NCI-H345 (cell line): ENCODE results near the gene EIF2B5.

Source experiments
- DNase-seq: peaks from one replicate; lab custom pipeline; 2025; lab: John Stamatoyannopoulos, UW

Gene EIF2B5

DNA sequence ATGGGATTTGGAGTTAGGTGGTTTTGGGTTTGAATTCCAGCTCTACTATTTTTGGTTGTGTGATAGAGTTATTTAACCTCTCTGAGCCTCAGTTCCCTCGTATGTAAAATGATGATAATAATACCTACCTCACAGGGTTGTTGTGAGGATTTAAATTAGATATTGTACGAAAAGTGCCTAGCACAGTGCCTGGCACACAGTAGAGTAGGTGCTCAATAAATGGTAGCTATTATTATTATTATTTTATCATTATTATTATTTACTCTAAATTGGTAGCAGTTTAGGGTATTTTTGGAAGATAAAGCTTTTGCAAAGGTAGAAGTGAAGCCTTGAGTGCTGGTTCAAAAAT lies 38.2 kb downstream of the EIF2B5 start:
- no peak for DNase-seq

GRCh38 chr3:184174284-184174645 lies 39.1 kb downstream of the EIF2B5 start:
- DNase-seq = no peak

GRCh38 chr3:184174646-184175492 lies 39.7 kb downstream of the EIF2B5 start, which contains the start of gene AP2M1:
AP2M1 (plus strand) TSS chr3:184174855; CDS start chr3:184176994, 2,139 bp downstream.
- peak; percentile 100 for DNase-seq

- no peak for DNase-seq
Measured at GRCh38 chr3:184175506-184175905, 40.3 kb downstream of the EIF2B5 start.

DNA sequence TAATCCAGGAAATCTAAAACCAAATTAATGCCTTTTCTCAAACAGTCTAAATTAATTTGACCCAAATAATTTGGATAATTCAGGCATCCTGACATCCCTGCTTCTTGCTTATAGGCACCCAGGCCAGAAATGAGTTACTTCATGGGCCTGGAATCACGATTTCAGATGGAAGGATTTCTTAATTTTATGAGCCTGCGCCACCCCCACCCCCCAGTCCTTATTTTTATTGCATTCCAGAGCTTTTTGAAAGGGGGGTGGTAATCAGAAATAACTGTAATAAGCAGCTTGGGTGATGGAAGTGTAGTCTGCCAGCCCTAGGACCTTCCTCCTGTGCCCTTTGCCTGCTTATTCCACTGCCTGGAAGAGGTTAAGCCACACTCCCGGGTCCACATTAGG lies 40.8 kb downstream of the EIF2B5 start:
- no peak for DNase-seq

GRCh38 chr3:184176377-184177330 lies 41.5 kb downstream of the EIF2B5 start:
- no peak for DNase-seq

GRCh38 chr3:184177331-184177731 lies 42.2 kb downstream of the EIF2B5 start:
- DNase-seq = no peak

GRCh38 chr3:184177767-184178306 lies 42.7 kb downstream of the EIF2B5 start:
- no peak for DNase-seq

DNA sequence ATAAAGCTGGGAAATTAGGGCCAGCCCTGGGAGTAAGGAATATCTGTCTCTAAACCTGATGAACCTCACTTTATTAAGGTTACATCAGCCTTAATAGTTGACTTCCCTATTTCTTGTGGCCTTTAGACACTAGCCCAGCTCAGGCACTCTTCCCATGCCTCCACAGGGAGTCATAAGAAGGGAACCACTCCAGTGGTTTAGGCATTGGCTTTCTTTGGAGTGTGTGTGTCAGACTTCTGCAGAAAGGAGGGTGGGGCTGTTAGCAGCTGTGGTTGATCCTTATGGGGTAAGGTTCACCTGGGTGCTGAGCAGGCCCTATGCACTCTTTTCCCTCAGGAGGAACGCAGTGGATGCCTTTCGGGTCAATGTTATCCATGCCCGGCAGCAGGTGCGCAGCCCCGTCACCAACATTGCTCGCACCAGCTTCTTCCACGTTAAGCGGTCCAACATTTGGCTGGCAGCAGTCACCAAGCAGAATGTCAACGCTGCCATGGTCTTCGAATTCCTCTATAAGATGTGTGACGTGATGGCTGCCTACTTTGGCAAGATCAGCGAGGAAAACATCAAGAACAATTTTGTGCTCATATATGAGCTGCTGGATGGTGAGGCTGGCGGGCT lies 43.5 kb downstream of the EIF2B5 start:
- DNase-seq = no peak

- DNase-seq = no peak
Measured at GRCh38 chr3:184180165-184180564, 45.0 kb downstream of the EIF2B5 start.

- DNase-seq = no peak
Measured at GRCh38 chr3:184181596-184181995, 46.4 kb downstream of the EIF2B5 start.

DNA sequence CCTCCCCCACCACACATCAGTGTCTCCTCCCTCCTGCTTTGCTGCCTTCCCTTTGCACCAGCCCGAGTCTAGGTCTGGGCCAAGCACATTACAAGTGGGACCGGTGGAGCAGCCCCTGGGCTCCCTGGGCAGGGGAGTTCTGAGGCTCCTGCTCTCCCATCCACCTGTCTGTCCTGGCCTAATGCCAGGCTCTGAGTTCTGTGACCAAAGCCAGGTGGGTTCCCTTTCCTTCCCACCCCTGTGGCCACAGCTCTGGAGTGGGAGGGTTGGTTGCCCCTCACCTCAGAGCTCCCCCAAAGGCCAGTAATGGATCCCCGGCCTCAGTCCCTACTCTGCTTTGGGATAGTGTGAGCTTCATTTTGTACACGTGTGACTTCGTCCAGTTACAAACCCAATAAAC lies 48.5 kb downstream of the EIF2B5 start:
- no peak for DNase-seq

DNA sequence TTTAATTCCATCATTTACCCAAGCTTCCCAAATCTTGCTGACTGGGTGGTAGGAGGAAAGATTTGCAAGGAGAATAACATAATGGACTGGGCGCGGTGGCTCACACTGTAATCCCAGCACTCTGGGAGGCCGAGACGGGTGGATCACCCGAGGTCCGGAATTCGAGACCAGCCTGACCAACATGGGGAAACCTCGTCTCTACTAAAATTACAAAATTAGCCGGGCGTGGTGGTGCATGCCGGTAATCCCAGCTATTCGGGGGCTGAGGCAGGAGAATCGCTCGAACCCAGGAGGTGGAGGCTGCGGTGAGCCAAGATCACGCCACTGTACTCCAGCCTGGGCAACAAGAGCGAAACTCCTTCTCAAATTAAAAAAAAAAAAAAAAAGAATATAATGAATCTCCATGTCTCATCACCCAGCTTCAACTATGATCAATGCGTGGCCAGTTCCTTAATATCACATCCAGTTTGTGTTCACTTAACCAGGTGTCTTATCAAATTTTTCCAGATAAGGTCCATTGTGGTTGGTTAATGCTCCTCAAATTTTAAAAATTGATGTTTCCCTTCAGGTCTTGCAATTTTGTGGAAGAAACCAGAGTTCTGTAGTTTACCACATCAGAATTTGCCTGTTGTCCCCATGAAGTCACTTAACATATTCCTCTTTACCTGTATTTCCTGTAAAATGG lies 49.5 kb downstream of the EIF2B5 start:
- DNase-seq = no peak

- peak; percentile 100 for DNase-seq
Measured at GRCh38 chr3:184185461-184186183, 50.5 kb downstream of the EIF2B5 start.

DNA sequence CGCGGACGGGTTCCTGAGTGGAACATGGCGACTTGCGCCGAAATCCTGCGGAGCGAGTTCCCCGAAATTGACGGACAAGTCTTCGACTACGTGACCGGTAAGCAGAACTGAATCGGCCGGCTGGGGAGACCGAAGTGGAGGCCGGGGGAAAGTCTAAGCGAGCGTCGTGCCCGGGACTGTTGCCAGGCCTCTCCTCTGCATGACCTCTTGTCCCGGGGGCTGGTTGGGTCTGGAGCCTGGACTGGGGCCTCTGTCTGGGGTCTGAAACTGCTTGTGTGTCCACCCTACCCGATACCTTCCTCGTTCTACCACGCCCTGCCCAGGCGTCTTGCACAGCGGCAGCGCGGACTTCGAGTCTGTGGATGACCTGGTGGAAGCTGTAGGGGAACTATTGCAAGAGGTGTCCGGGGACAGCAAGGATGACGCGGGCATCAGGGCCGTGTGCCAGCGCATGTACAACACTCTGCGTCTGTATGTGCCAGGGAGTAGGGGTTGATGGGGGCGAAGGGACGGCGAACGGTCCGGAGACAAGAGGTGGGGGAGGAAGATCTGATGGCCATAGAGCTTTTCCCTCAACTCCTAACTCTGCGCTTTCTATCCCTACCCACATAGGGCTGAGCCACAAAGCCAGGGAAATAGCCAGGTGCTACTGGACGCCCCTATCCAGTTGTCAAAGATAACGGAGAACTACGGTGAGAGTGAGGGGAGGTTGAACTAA lies 51.2 kb downstream of the EIF2B5 start, which contains the start of gene ABCF3:
Gene ABCF3 (plus strand): TSS at position 16 of the 718 bp plus-strand sequence. CDS start 9 bp downstream, at position 25.
- no peak for DNase-seq

DNA sequence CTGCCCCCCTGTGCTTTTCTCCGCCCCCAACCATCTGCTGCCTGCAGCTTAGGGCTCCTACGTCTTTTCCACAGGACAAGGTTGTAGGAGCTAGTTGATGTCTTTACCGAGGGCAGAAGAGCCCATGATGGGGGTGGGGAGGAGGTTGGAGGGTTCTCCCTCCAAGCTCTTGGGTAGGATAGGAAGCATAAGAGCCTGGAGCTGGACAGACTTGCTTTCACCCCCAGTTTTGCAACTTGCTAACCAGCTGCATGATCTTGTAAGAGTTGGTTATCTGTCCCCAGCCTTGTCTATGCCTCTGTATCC lies 51.7 kb downstream of the EIF2B5 start:
- DNase-seq = no peak

DNA sequence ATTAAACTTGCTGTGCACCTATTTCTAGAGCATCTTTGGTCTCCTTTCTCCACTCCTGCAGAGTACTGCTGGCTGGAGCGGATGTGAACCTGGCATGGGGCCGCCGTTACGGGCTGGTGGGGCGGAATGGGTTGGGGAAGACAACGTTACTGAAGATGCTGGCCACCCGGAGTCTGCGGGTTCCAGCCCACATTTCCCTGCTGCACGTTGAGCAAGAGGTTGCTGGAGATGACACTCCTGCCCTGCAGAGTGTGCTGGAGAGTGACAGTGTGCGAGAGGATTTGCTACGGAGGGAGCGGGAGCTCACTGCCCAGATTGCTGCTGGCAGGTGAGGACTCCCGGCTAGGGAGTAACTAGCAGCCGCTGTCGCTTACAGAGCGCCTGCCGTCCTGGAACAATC lies 52.9 kb downstream of the EIF2B5 start:
- no peak for DNase-seq

GRCh38 chr3:184189421-184189820 lies 54.3 kb downstream of the EIF2B5 start:
- DNase-seq = no peak

DNA sequence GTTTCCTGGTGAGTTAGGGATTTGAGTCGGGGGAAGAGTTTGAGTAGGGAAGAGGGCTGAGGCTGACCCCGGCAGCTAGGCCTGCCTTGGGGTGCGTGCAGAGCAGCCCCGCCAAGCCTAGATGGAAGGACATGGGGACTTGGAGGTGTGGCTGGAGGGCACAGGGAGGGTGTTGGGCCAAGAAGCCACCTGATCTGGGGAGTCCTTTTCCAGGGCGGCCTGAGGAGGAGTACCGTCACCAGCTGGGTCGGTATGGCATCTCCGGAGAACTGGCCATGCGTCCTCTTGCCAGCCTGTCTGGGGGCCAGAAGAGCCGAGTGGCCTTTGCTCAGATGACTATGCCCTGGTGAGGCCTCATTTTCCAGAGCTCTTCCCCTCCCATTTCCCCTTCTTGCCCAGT lies 57.7 kb downstream of the EIF2B5 start:
- no peak for DNase-seq

DNA sequence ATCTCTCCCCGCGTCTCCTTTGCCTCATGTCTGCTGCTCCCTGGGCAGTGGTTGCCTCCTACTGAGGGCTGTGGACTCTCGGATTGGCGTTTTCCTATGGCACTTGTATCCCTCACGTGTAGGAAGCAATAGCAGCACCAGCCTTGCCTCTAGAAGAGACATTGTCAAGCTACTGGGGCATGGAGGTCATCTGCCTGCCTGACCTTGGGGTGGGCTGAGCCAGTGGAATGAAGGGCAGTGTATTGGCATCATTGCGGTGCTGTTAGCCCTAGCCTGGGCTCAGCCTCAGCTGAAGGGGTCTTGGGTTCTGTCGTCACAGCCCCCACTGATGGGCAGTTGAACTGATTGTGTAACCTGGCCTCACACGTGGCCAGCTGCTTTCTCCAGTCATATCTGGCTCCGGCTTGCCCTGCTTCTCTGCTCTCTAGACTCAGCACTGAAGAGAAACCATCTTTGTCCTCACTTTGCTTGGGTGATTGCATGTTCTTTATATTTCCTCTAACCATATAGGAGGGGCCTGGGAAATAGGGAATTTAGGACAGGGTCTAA lies 58.9 kb downstream of the EIF2B5 start:
- no peak for DNase-seq
